HL-60 (cell line): Measurements from ENCODE around the gene TEX38.

Experiments used
- GABPA ChIP-seq: IDR thresholded peaks from 2 replicates; pipeline ENCODE4 v1.6.1; 2012; ENCODE audit warnings: low read depth
- POLR2AphosphoS5 ChIP-seq: IDR thresholded peaks from 2 replicates; pipeline ENCODE4 v1.6.1; 2012; ENCODE audit warnings: low read depth
- SPI1 ChIP-seq: IDR thresholded peaks from 2 replicates; pipeline ENCODE4 v1.6.1; 2012; ENCODE audit warnings: low read depth, mild to moderate bottlenecking, borderline replicate concordance
- TF ChIP-seq, protein P1 (sequence below): IDR thresholded peaks from one replicate; pipeline ENCODE4 v1.5.1; 2011; ENCODE audit warnings: low read length, control low read depth, inconsistent platforms; ENCODE audit not compliant: insufficient read depth
- TF ChIP-seq, protein P2 (sequence below): IDR thresholded peaks from 2 replicates; pipeline ENCODE4 v1.6.1; 2012; ENCODE audit warnings: low read depth; ENCODE audit not compliant: insufficient replicate concordance

DNA sequence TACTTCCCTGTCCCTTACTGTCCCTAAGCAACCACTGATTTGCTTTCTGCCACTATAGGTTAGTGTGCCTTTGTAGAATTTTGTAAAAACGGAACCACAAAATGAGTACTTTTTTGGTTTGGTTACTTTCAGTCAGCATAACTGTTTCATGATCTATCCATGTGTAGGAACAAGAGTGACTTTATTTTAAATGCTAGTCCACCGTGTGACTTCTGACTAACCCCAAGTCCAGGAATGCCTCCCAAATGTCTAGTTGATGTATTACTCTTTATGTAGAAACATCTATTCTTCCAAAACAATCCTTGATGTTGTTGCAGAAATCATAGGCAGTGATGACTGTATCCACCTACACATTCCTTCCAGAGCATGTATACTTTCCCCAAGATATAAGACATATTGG is 24.8 kb upstream of the TEX38 start:
- TF ChIP-seq, protein P1, sequence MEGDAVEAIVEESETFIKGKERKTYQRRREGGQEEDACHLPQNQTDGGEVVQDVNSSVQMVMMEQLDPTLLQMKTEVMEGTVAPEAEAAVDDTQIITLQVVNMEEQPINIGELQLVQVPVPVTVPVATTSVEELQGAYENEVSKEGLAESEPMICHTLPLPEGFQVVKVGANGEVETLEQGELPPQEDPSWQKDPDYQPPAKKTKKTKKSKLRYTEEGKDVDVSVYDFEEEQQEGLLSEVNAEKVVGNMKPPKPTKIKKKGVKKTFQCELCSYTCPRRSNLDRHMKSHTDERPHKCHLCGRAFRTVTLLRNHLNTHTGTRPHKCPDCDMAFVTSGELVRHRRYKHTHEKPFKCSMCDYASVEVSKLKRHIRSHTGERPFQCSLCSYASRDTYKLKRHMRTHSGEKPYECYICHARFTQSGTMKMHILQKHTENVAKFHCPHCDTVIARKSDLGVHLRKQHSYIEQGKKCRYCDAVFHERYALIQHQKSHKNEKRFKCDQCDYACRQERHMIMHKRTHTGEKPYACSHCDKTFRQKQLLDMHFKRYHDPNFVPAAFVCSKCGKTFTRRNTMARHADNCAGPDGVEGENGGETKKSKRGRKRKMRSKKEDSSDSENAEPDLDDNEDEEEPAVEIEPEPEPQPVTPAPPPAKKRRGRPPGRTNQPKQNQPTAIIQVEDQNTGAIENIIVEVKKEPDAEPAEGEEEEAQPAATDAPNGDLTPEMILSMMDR = no peak
- TF ChIP-seq POLR2AphosphoS5 (no peak), GABPA (no peak), SPI1 (no peak)
- TF ChIP-seq, protein P2, sequence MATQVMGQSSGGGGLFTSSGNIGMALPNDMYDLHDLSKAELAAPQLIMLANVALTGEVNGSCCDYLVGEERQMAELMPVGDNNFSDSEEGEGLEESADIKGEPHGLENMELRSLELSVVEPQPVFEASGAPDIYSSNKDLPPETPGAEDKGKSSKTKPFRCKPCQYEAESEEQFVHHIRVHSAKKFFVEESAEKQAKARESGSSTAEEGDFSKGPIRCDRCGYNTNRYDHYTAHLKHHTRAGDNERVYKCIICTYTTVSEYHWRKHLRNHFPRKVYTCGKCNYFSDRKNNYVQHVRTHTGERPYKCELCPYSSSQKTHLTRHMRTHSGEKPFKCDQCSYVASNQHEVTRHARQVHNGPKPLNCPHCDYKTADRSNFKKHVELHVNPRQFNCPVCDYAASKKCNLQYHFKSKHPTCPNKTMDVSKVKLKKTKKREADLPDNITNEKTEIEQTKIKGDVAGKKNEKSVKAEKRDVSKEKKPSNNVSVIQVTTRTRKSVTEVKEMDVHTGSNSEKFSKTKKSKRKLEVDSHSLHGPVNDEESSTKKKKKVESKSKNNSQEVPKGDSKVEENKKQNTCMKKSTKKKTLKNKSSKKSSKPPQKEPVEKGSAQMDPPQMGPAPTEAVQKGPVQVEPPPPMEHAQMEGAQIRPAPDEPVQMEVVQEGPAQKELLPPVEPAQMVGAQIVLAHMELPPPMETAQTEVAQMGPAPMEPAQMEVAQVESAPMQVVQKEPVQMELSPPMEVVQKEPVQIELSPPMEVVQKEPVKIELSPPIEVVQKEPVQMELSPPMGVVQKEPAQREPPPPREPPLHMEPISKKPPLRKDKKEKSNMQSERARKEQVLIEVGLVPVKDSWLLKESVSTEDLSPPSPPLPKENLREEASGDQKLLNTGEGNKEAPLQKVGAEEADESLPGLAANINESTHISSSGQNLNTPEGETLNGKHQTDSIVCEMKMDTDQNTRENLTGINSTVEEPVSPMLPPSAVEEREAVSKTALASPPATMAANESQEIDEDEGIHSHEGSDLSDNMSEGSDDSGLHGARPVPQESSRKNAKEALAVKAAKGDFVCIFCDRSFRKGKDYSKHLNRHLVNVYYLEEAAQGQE = no peak
